Measurements from ENCODE around the gene GYPC.
"Not testable (repeated sequence)": the region's sequence is repeated elsewhere in the genome, so short reads cannot be mapped to it uniquely, and the experiment has no call there.

Gene GYPC

GRCh38 chr2:126707191-126707590 lies 51.2 kb downstream of the GYPC start:
- Histone ChIP-seq H3K36me3 (ENCODE audit: insufficient read depth, low read length) (no peaks in the 10 kb centered on the region), H3K4me1 (ENCODE audit: insufficient read depth, low read length) (no peaks in the 10 kb centered on the region), H3K9ac (ENCODE audit: low read length) (no peak overlapping the region), H3K4me3 (ENCODE audit: low read depth in 1 of 2, low read length in 2 of 2) (no peak overlapping the region), H3K27me3 (ENCODE audit: control insufficient read depth in 1 of 2, insufficient read depth in 2 of 2, low read length in 2 of 2) (no peaks in the 10 kb centered on the region), H3K27ac (ENCODE audit: low read depth, low read length) (no peak overlapping the region), H3K9me3 (ENCODE audit: low read length) (no peaks in the 10 kb centered on the region)

- no peaks in the 10 kb centered on the region for H3K4me1 ChIP-seq (ENCODE audit: insufficient read depth, low read length)
- H3K4me3 ChIP-seq (ENCODE audit: low read depth in 1 of 2, low read length in 2 of 2), result no peak overlapping the region
- H3K27me3 ChIP-seq (ENCODE audit: control insufficient read depth in 1 of 2, insufficient read depth in 2 of 2, low read length in 2 of 2), result no peaks in the 10 kb centered on the region
- H3K36me3 ChIP-seq (ENCODE audit: insufficient read depth, low read length), result no peaks in the 10 kb centered on the region
- no peaks in the 10 kb centered on the region for H3K9me3 ChIP-seq (ENCODE audit: low read length)
- H3K9ac ChIP-seq (ENCODE audit: low read length), result no peak overlapping the region
- H3K27ac ChIP-seq (ENCODE audit: low read depth, low read length), result no peak overlapping the region
Observed at GRCh38 chr2:126707941-126708340, 52.0 kb downstream of the GYPC start.

- Histone ChIP-seq H3K4me3 (ENCODE audit: low read depth in 1 of 2, low read length in 2 of 2) (no peak overlapping the region), H3K27ac (ENCODE audit: low read depth, low read length) (no peak overlapping the region), H3K4me1 (ENCODE audit: insufficient read depth, low read length) (no peaks in the 10 kb centered on the region), H3K27me3 (ENCODE audit: control insufficient read depth in 1 of 2, insufficient read depth in 2 of 2, low read length in 2 of 2) (no peaks in the 10 kb centered on the region), H3K9me3 (ENCODE audit: low read length) (no peaks in the 10 kb centered on the region), H3K36me3 (ENCODE audit: insufficient read depth, low read length) (no peaks in the 10 kb centered on the region), H3K9ac (ENCODE audit: low read length) (no peak overlapping the region)
Observed at GRCh38 chr2:126714191-126714965, 58.4 kb downstream of the GYPC start.

GRCh38 chr2:126715111-126715510 lies 59.2 kb downstream of the GYPC start:
- Histone ChIP-seq H3K4me1 (ENCODE audit: insufficient read depth, low read length) (no peaks in the 10 kb centered on the region), H3K9ac (ENCODE audit: low read length) (no peak overlapping the region), H3K27ac (ENCODE audit: low read depth, low read length) (no peak overlapping the region), H3K27me3 (ENCODE audit: control insufficient read depth in 1 of 2, insufficient read depth in 2 of 2, low read length in 2 of 2) (no peaks in the 10 kb centered on the region), H3K36me3 (ENCODE audit: insufficient read depth, low read length) (no peaks in the 10 kb centered on the region), H3K4me3 (ENCODE audit: low read depth in 1 of 2, low read length in 2 of 2) (no peak overlapping the region), H3K9me3 (ENCODE audit: low read length) (no peaks in the 10 kb centered on the region)

- Histone ChIP-seq H3K4me3 (ENCODE audit: low read depth in 1 of 2, low read length in 2 of 2) (no peak overlapping the region), H3K27me3 (ENCODE audit: control insufficient read depth in 1 of 2, insufficient read depth in 2 of 2, low read length in 2 of 2) (no peaks in the 10 kb centered on the region), H3K9me3 (ENCODE audit: low read length) (no peaks in the 10 kb centered on the region), H3K9ac (ENCODE audit: low read length) (no peak overlapping the region), H3K27ac (ENCODE audit: low read depth, low read length) (no peak overlapping the region), H3K4me1 (ENCODE audit: insufficient read depth, low read length) (no peaks in the 10 kb centered on the region), H3K36me3 (ENCODE audit: insufficient read depth, low read length) (no peaks in the 10 kb centered on the region)
Observed at GRCh38 chr2:126715576-126716406, 59.8 kb downstream of the GYPC start.

- H3K27ac ChIP-seq (ENCODE audit: low read depth, low read length); H3K9me3 ChIP-seq (ENCODE audit: low read length); H3K9ac ChIP-seq (ENCODE audit: low read length); H3K36me3 ChIP-seq (ENCODE audit: insufficient read depth, low read length); H3K4me1 ChIP-seq (ENCODE audit: insufficient read depth, low read length); H3K27me3 ChIP-seq (ENCODE audit: control insufficient read depth in 1 of 2, insufficient read depth in 2 of 2, low read length in 2 of 2); H3K4me3 ChIP-seq (ENCODE audit: low read depth in 1 of 2, low read length in 2 of 2): not testable (repeated sequence)
Observed at GRCh38 chr2:126717277-126717676, 61.3 kb downstream of the GYPC start.

GRCh38 chr2:126717928-126718327 lies 62.0 kb downstream of the GYPC start:
- Histone ChIP-seq H3K4me1 (ENCODE audit: insufficient read depth, low read length) (no peaks in the 10 kb centered on the region), H3K36me3 (ENCODE audit: insufficient read depth, low read length) (no peaks in the 10 kb centered on the region), H3K4me3 (ENCODE audit: low read depth in 1 of 2, low read length in 2 of 2) (no peak overlapping the region), H3K9ac (ENCODE audit: low read length) (no peak overlapping the region), H3K27me3 (ENCODE audit: control insufficient read depth in 1 of 2, insufficient read depth in 2 of 2, low read length in 2 of 2) (no peaks in the 10 kb centered on the region), H3K27ac (ENCODE audit: low read depth, low read length) (no peak overlapping the region), H3K9me3 (ENCODE audit: low read length) (no peaks in the 10 kb centered on the region)

GRCh38 chr2:126719191-126719832 lies 63.4 kb downstream of the GYPC start:
- H3K9me3 ChIP-seq (ENCODE audit: low read length), result no peaks in the 10 kb centered on the region
- H3K27me3 ChIP-seq (ENCODE audit: control insufficient read depth in 1 of 2, insufficient read depth in 2 of 2, low read length in 2 of 2), result no peaks in the 10 kb centered on the region
- H3K27ac ChIP-seq (ENCODE audit: low read depth, low read length), result no peak overlapping the region
- no peaks in the 10 kb centered on the region for H3K36me3 ChIP-seq (ENCODE audit: insufficient read depth, low read length)
- H3K4me3 ChIP-seq (ENCODE audit: low read depth in 1 of 2, low read length in 2 of 2), result no peak overlapping the region
- H3K4me1 ChIP-seq (ENCODE audit: insufficient read depth, low read length), result no peaks in the 10 kb centered on the region
- no peak overlapping the region for H3K9ac ChIP-seq (ENCODE audit: low read length)

GRCh38 chr2:126719833-126720351 lies 63.9 kb downstream of the GYPC start:
- Histone ChIP-seq H3K9ac (ENCODE audit: low read length) (no peak overlapping the region), H3K9me3 (ENCODE audit: low read length) (no peaks in the 10 kb centered on the region), H3K4me3 (ENCODE audit: low read depth in 1 of 2, low read length in 2 of 2) (no peak overlapping the region), H3K27me3 (ENCODE audit: control insufficient read depth in 1 of 2, insufficient read depth in 2 of 2, low read length in 2 of 2) (no peaks in the 10 kb centered on the region), H3K27ac (ENCODE audit: low read depth, low read length) (no peak overlapping the region), H3K36me3 (ENCODE audit: insufficient read depth, low read length) (no peaks in the 10 kb centered on the region), H3K4me1 (ENCODE audit: insufficient read depth, low read length) (no peaks in the 10 kb centered on the region)

- Histone ChIP-seq H3K27ac (ENCODE audit: low read depth, low read length) (no peak overlapping the region), H3K4me3 (ENCODE audit: low read depth in 1 of 2, low read length in 2 of 2) (no peak overlapping the region)
Observed at GRCh38 chr2:126720638-126721037, 64.7 kb downstream of the GYPC start.

GRCh38 chr2:126722081-126722480 lies 66.1 kb downstream of the GYPC start:
- Histone ChIP-seq H3K9ac (ENCODE audit: low read length) (no peak overlapping the region), H3K4me3 (ENCODE audit: low read depth in 1 of 2, low read length in 2 of 2) (no peak overlapping the region), H3K9me3 (ENCODE audit: low read length) (no peaks in the 10 kb centered on the region), H3K27me3 (ENCODE audit: control insufficient read depth in 1 of 2, insufficient read depth in 2 of 2, low read length in 2 of 2) (no peaks in the 10 kb centered on the region), H3K4me1 (ENCODE audit: insufficient read depth, low read length) (no peaks in the 10 kb centered on the region), H3K36me3 (ENCODE audit: insufficient read depth, low read length) (no peaks in the 10 kb centered on the region), H3K27ac (ENCODE audit: low read depth, low read length) (no peak overlapping the region)

More at GRCh38 chr2:126720638-126721037, 64.7 kb downstream of the GYPC start:
- no peak overlapping the region for H3K9ac ChIP-seq (ENCODE audit: low read length)
- no peaks in the 10 kb centered on the region for H3K27me3 ChIP-seq (ENCODE audit: control insufficient read depth in 1 of 2, insufficient read depth in 2 of 2, low read length in 2 of 2)
- no peaks in the 10 kb centered on the region for H3K4me1 ChIP-seq (ENCODE audit: insufficient read depth, low read length)
- H3K36me3 ChIP-seq (ENCODE audit: insufficient read depth, low read length), result no peaks in the 10 kb centered on the region
- H3K9me3 ChIP-seq (ENCODE audit: low read length), result no peaks in the 10 kb centered on the region

All from muscle layer of colon (tissue), 2 donors.